Esophagus squamous epithelium (tissue), 4 donors: ENCODE results near the gene ASB2.

Experiments
- POLR2A ChIP-seq, 4 donors: fragments of 450-650 bp; IDR thresholded peaks; one replicate each; pipeline ENCODE4 v1.6.1; 2017; ENCODE audit warnings: antibody characterized with exemption in 4 of 4, mild to moderate bottlenecking in 4 of 4, moderate library complexity in 3 of 4
- TF ChIP-seq, protein P1 (sequence below), 6 experiments: fragments of 450-650 bp in 4 of 6; fragments of 200-600 bp in 2 of 6; sonication (generic) in 2 of 6; IDR thresholded peaks; one replicate each; pipeline ENCODE4 v1.5.1; 2016 to 2019; ENCODE audit warnings: antibody characterized with exemption in 6 of 6, mild to moderate bottlenecking in 4 of 6, moderate library complexity in 4 of 6

GRCh38 chr14:93915070-93915705 is 61.2 kb downstream of the ASB2 start:
- TF ChIP-seq, protein P1, sequence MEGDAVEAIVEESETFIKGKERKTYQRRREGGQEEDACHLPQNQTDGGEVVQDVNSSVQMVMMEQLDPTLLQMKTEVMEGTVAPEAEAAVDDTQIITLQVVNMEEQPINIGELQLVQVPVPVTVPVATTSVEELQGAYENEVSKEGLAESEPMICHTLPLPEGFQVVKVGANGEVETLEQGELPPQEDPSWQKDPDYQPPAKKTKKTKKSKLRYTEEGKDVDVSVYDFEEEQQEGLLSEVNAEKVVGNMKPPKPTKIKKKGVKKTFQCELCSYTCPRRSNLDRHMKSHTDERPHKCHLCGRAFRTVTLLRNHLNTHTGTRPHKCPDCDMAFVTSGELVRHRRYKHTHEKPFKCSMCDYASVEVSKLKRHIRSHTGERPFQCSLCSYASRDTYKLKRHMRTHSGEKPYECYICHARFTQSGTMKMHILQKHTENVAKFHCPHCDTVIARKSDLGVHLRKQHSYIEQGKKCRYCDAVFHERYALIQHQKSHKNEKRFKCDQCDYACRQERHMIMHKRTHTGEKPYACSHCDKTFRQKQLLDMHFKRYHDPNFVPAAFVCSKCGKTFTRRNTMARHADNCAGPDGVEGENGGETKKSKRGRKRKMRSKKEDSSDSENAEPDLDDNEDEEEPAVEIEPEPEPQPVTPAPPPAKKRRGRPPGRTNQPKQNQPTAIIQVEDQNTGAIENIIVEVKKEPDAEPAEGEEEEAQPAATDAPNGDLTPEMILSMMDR (IDR thresholded peaks at IDR 0.05) = no peak
- no peak for TF ChIP-seq POLR2A (IDR thresholded peaks at IDR 0.05)
